Smooth muscle cell (in vitro differentiated cells): Measurements from ENCODE around the gene HTT. TPM values are rescaled to one million over a fixed set of nuclear protein-coding genes. Genes with fewer than 3 reads are reported as not detected.

Source experiments
- DNase-seq: peaks from one replicate; lab custom pipeline; 2025; ENCODE audit not compliant: unreplicated experiment; lab: John Stamatoyannopoulos, UW
- H2AFZ ChIP-seq: fragments of 200-600 bp; sonication (generic); 2 replicates; pipeline ENCODE4 v1.6.0; 2016; ENCODE audit warnings: antibody characterized with exemption, low read depth, mild to moderate bottlenecking
- H3F3A ChIP-seq: fragments of 200-600 bp; sonication (generic); 2 replicates; pipeline ENCODE4 v1.6.0; 2017; ENCODE audit warnings: antibody characterized with exemption, low read depth
- H3K27ac ChIP-seq: fragments of 200-600 bp; sonication (generic); 2 replicates; pipeline ENCODE4 v1.5.1; 2016; ENCODE audit warnings: low read depth, mild to moderate bottlenecking
- H3K27me3 ChIP-seq: fragments of 200-600 bp; sonication (generic); 2 replicates; pipeline ENCODE4 v1.6.1; 2016; ENCODE audit warnings: low read depth, mild to moderate bottlenecking
- H3K36me3 ChIP-seq: fragments of 200-600 bp; sonication (generic); 2 replicates; pipeline ENCODE4 v1.5.1; 2016; ENCODE audit warnings: low read depth
- H3K4me1 ChIP-seq: fragments of 200-600 bp; sonication (generic); 2 replicates; pipeline ENCODE4 v1.5.1; 2016; ENCODE audit warnings: low read depth
- H3K4me2 ChIP-seq: fragments of 200-600 bp; sonication (generic); 2 replicates; pipeline ENCODE4 v1.6.0; 2016; ENCODE audit warnings: mild to moderate bottlenecking
- H3K4me3 ChIP-seq: fragments of 200-600 bp; sonication (generic); 2 replicates; pipeline ENCODE4 v1.5.1; 2016; ENCODE audit warnings: mild to moderate bottlenecking
- H3K79me2 ChIP-seq: fragments of 200-600 bp; sonication (generic); 2 replicates; pipeline ENCODE4 v1.6.0; 2016; ENCODE audit warnings: low read depth, mild to moderate bottlenecking
- H3K9ac ChIP-seq: fragments of 200-600 bp; sonication (generic); 2 replicates; pipeline ENCODE4 v1.6.0; 2016; ENCODE audit warnings: low read depth
- H3K9me3 ChIP-seq: fragments of 200-600 bp; sonication (generic); replicated peaks from 2 replicates; pipeline ENCODE4 v1.5.1; 2016; ENCODE audit warnings: low read depth
- H4K20me1 ChIP-seq: fragments of 200-600 bp; sonication (generic); 2 replicates; pipeline ENCODE4 v1.6.0; 2016; ENCODE audit warnings: low read depth
- CTCF ChIP-seq: fragments of 200-600 bp; sonication (generic); IDR thresholded peaks from 2 replicates; pipeline ENCODE4 v1.5.1; 2017; ENCODE audit warnings: borderline replicate concordance, mild to moderate bottlenecking, antibody characterized with exemption; ENCODE audit not compliant: insufficient read depth, poor library complexity, severe bottlenecking
- WGBS: methylation state at CpG from one replicate; pipeline ENCODE4 v1.1.7; 2016; ENCODE audit warnings: low lambda C conversion rate; 5-methylcytosine and 5-hydroxymethylcytosine counted together
- polyA plus RNA-seq: library from polyadenylated mRNA; unstranded; fragments of >200 nt; fragmentation: Nextera tagmentation; extraction: Ambion mirVana; gene quantifications from 2 replicates; pipeline ENCODE4 v1.2.1, GENCODE V29; 2016
- total RNA-seq: library from RNA; depleted of rRNA; stranded (reverse); fragments of >200 nt; gene quantifications from 2 replicates; pipeline ENCODE4 v1.2.3, GENCODE V29; 2014

Gene HTT
- total and polyA plus RNA-seq, 2 experiments from 2014 or later, result 7.1 to 16.4 TPM

GRCh38 chr4:3044870-3045819 is 29.3 kb upstream of the HTT start:
- 91% methylated on average over 22 of the region's 22 CpGs for WGBS
- H3K9ac ChIP-seq, result no peak overlapping the region
- no peaks in the 10 kb centered on the region for H3K4me1 ChIP-seq
- no peaks in the 10 kb centered on the region for H3F3A ChIP-seq
- no peaks in the 10 kb centered on the region for H3K9me3 ChIP-seq
- no peaks in the 10 kb centered on the region for H3K79me2 ChIP-seq
- no peak for DNase-seq
- H4K20me1 ChIP-seq, result no peaks in the 10 kb centered on the region
- H2AFZ ChIP-seq, result no peak overlapping the region
- H3K4me2 ChIP-seq, result no peak overlapping the region
- H3K27me3 ChIP-seq, result peaks cover 7% of the 10 kb centered on the region
- no peak overlapping the region for H3K27ac ChIP-seq
- TF ChIP-seq CTCF, result no peak
- no peaks in the 10 kb centered on the region for H3K36me3 ChIP-seq
- no peak overlapping the region for H3K4me3 ChIP-seq

- Histone ChIP-seq H3K27ac (no peak overlapping the region), H3K36me3 (no peaks in the 10 kb centered on the region), H3K4me1 (no peaks in the 10 kb centered on the region), H3K27me3 (peaks cover 7% of the 10 kb centered on the region), H2AFZ (no peak overlapping the region), H3F3A (no peaks in the 10 kb centered on the region), H3K79me2 (no peaks in the 10 kb centered on the region), H3K4me3 (no peak overlapping the region), H4K20me1 (no peaks in the 10 kb centered on the region), H3K9me3 (no peaks in the 10 kb centered on the region), H3K4me2 (no peak overlapping the region), H3K9ac (no peak overlapping the region)
- no peak for TF ChIP-seq CTCF
- no peak for DNase-seq
- WGBS, result 82% methylated on average over 7 of the region's 7 CpGs
These were observed 28.3 kb upstream of the HTT start for GRCh38 chr4:3046162-3046561.

GRCh38 chr4:3046623-3047022 is 27.9 kb upstream of the HTT start:
- H3K27ac ChIP-seq, result no peak overlapping the region
- no peak overlapping the region for H2AFZ ChIP-seq
- H4K20me1 ChIP-seq, result no peaks in the 10 kb centered on the region
- no peak for TF ChIP-seq CTCF
- no peak overlapping the region for H3K9ac ChIP-seq
- H3K9me3 ChIP-seq, result no peaks in the 10 kb centered on the region
- H3K79me2 ChIP-seq, result no peaks in the 10 kb centered on the region
- no peak for DNase-seq
- 91% methylated on average over 4 of the region's 4 CpGs for WGBS
- H3K4me2 ChIP-seq, result no peak overlapping the region
- peaks cover 7% of the 10 kb centered on the region for H3K27me3 ChIP-seq
- no peaks in the 10 kb centered on the region for H3K4me1 ChIP-seq
- no peaks in the 10 kb centered on the region for H3F3A ChIP-seq
- H3K4me3 ChIP-seq, result no peak overlapping the region
- no peaks in the 10 kb centered on the region for H3K36me3 ChIP-seq
